SJSA1 (cell line): Measurements from ENCODE around the gene CHST8. TPM values are rescaled to one million over a fixed set of nuclear protein-coding genes. Genes with fewer than 3 reads are reported as not detected.
A peak's percentile ranks its signal among the peaks of the same experiment; 100 is the strongest.
"Not testable (repeated sequence)": the region's sequence is repeated elsewhere in the genome, so short reads cannot be mapped to it uniquely, and the experiment has no call there.

Experiments
- DNase-seq, 2 experiments: peaks; one replicate each; pipeline ENCODE4 v3.0.0-alpha.2; 2015 to 2020; ENCODE audit warnings: low spot score in 2 of 2, low read depth in 1 of 2
- H3K27ac ChIP-seq: fragments of 250-450 bp; sonication (Bioruptor Pico); 2 replicates; pipeline ENCODE4 v1.5.1; 2020; ENCODE audit warnings: mild to moderate bottlenecking, moderate library complexity
- H3K27me3 ChIP-seq: fragments of 250-450 bp; sonication (Bioruptor Pico); replicated peaks from 2 replicates; pipeline ENCODE4 v1.5.1; 2020; ENCODE audit warnings: mild to moderate bottlenecking, moderate library complexity
- H3K36me3 ChIP-seq: fragments of 250-450 bp; sonication (Bioruptor Pico); 2 replicates; pipeline ENCODE4 v1.5.1; 2020; ENCODE audit warnings: mild to moderate bottlenecking
- H3K4me1 ChIP-seq: fragments of 250-450 bp; sonication (Bioruptor Pico); replicated peaks from 2 replicates; pipeline ENCODE4 v1.6.1; 2021; ENCODE audit warnings: mild to moderate bottlenecking
- H3K4me3 ChIP-seq: fragments of 250-450 bp; sonication (Bioruptor Pico); 2 replicates; pipeline ENCODE4 v1.5.1; 2020; ENCODE audit warnings: mild to moderate bottlenecking
- H3K9me3 ChIP-seq: fragments of 250-450 bp; sonication (Bioruptor Pico); replicated peaks from 2 replicates; pipeline ENCODE4 v1.5.1; 2020; ENCODE audit warnings: mild to moderate bottlenecking
- total RNA-seq: library from RNA; depleted of rRNA; stranded (reverse); fragments of >200 nt; shearing (Covaris generic); gene quantifications from 2 replicates; pipeline ENCODE4 v1.2.3, GENCODE V29; 2014

CHST8 gene
- total RNA-seq, 1 experiment from 2014 or later = not detected

DNA sequence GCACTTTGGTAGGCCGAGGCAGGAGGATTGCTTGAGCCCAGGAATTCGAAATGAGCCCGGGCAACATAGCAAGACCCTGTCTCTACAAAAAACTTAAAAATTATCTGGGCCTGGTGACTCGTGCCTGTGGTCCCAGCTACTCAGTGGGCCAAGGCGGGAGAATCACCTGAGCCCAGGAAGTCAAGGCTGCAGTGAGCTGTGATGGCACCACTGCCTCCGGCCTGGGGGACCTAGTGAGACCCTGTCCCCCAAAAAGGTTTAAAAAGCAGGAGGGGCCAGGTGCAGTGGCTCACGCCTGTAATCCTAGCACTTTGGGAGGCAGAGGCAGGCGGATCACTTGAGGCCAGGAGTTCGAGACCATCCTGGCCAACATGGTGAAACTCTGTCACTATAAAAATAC lies 41.6 kb downstream of the CHST8 start:
- not testable (repeated sequence) for H3K9me3 ChIP-seq, H3K27ac ChIP-seq

DNA sequence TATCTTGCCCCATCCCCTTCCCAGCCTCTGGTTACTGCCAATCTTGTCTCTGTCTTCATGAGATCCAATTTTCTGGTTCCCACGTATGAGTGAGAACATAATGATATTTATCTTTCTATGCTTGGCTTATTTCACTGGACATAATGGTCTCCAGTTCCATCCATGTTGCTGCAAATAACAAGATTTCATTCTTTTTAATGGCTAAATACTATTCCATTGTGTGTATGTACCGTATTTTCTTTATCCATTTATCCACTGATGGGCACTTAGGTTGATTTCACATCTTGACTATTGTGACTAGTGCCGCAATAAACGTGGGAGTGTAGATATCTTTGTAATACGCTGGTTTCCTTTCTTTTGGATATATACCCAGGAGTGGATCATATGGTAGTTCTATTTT lies 43.0 kb downstream of the CHST8 start:
- no peaks in the 10 kb centered on the region for H3K9me3 ChIP-seq
- H3K4me1 ChIP-seq = no peaks in the 10 kb centered on the region
- H3K27ac ChIP-seq = no peak overlapping the region
- H3K36me3 ChIP-seq = no peaks in the 10 kb centered on the region
- H3K27me3 ChIP-seq = peaks cover 13% of the 10 kb centered on the region
- DNase-seq = no peak
- no peak overlapping the region for H3K4me3 ChIP-seq

More for the DNA sequence above, 41.6 kb downstream of the CHST8 start:
- H3K4me1 ChIP-seq, H3K27me3 ChIP-seq, H3K4me3 ChIP-seq, H3K36me3 ChIP-seq: not testable (repeated sequence)
- DNase-seq = peak in 1 of 2 experiments; percentile 19

GRCh38 chr19:33665776-33666595 lies 44.2 kb downstream of the CHST8 start:
- Histone ChIP-seq H3K9me3 (no peaks in the 10 kb centered on the region), H3K27me3 (peaks cover 21% of the 10 kb centered on the region), H3K4me3 (no peak overlapping the region), H3K36me3 (no peaks in the 10 kb centered on the region), H3K4me1 (no peaks in the 10 kb centered on the region), H3K27ac (no peak overlapping the region)
- peak in 1 of 2 experiments; percentile 28 for DNase-seq

GRCh38 chr19:33667141-33667650 lies 45.4 kb downstream of the CHST8 start:
- Histone ChIP-seq H3K27me3 (peaks cover 24% of the 10 kb centered on the region), H3K4me1 (no peaks in the 10 kb centered on the region), H3K27ac (no peak overlapping the region), H3K9me3 (no peaks in the 10 kb centered on the region), H3K4me3 (no peak overlapping the region), H3K36me3 (no peaks in the 10 kb centered on the region)
- DNase-seq = peak in 1 of 2 experiments; percentile 26

GRCh38 chr19:33667881-33668280 lies 46.1 kb downstream of the CHST8 start:
- Histone ChIP-seq H3K27me3 (peaks cover 25% of the 10 kb centered on the region), H3K36me3 (no peaks in the 10 kb centered on the region), H3K27ac (no peak overlapping the region), H3K4me1 (no peaks in the 10 kb centered on the region), H3K9me3 (no peaks in the 10 kb centered on the region), H3K4me3 (no peak overlapping the region)
- DNase-seq = peak in 1 of 2 experiments; percentile 16

DNA sequence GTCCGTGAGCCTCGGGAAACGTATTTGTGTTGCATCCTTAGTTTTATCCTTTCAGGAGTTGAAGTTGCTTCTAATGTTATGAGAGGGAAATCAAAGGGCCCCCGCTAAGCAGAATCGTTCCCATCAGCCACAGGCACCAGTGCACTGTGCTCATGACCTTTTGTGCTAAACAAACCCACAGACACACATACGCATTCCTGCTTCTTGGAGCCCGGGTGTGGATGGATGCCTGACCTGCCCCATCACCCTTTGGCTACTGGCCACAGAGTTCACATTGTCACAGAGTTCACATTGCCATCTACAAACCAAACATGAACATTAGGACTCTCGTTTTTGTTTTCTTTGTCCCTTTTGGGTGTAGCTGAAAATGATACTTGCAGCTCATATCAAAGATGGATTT lies 47.2 kb downstream of the CHST8 start:
- Histone ChIP-seq H3K4me3 (no peak overlapping the region), H3K27ac (no peak overlapping the region), H3K9me3 (no peaks in the 10 kb centered on the region), H3K4me1 (no peaks in the 10 kb centered on the region), H3K36me3 (no peaks in the 10 kb centered on the region), H3K27me3 (peaks cover 30% of the 10 kb centered on the region)
- DNase-seq = no peak

DNA sequence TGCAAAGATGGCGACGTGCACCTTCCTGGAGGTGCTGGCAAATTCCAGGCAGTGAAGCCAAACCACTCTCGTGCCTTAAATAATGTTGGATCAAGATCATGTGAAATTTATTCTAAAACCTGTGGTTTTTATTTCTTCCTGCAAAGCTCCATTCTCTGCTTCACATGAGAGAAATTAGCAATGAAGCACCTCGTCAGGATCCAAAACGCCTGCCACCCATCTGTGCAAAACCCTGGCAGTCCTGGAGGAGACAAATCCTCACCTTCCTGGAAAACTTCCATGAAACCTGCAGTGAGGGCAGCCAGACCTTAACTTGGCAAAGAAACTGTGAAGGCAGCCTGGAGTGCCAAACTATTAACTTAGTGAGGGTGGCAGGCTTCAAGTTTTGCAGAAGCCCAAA lies 47.6 kb downstream of the CHST8 start:
- H3K4me3 ChIP-seq = no peak overlapping the region
- no peak for DNase-seq
- H3K27me3 ChIP-seq = peaks cover 30% of the 10 kb centered on the region
- no peaks in the 10 kb centered on the region for H3K36me3 ChIP-seq
- no peaks in the 10 kb centered on the region for H3K4me1 ChIP-seq
- no peak overlapping the region for H3K27ac ChIP-seq
- no peaks in the 10 kb centered on the region for H3K9me3 ChIP-seq

- Histone ChIP-seq H3K27ac (no peak overlapping the region), H3K9me3 (no peaks in the 10 kb centered on the region), H3K4me1 (no peaks in the 10 kb centered on the region), H3K4me3 (no peak overlapping the region), H3K27me3 (peaks cover 33% of the 10 kb centered on the region), H3K36me3 (no peaks in the 10 kb centered on the region)
- DNase-seq = no peak
Measured at GRCh38 chr19:33670398-33670797, 48.6 kb downstream of the CHST8 start.

- no peaks in the 10 kb centered on the region for H3K9me3 ChIP-seq
- H3K4me3 ChIP-seq = no peak overlapping the region
- H3K27ac ChIP-seq = no peak overlapping the region
- H3K36me3 ChIP-seq = no peaks in the 10 kb centered on the region
- peaks cover 33% of the 10 kb centered on the region for H3K27me3 ChIP-seq
- no peaks in the 10 kb centered on the region for H3K4me1 ChIP-seq
- DNase-seq = no peak
Measured at GRCh38 chr19:33671211-33671610, 49.5 kb downstream of the CHST8 start.

DNA sequence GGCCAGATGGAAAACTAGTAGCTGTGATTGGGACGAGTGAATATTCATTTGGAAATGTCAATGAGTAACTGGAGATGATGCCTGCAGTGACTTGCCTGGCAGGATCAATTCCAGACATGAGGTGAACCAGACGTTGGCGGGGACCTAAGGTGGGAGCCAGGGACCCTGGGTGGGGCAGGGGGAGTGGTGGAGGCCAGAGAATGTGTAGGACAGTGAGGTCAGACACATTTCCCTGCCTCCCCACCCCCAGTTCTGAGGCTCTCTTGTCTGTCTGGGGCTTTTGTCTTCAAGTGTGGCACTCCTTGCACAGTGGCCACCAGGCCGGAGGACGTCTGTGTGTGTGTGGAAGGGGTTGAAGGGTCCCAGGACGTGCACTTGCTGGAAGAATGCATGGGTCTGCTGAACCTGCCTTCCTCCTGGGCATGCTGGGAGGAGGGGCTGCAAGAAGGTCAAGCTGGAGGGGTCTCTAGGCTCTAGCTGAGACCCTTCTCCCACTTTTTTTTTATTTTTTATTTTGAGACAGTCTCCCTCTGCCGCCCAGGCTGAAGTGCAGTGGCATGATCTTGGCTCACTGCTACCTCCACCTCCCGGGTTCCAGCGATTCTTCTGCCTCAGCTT lies 51.6 kb downstream of the CHST8 start:
- Histone ChIP-seq H3K27ac (no peak overlapping the region), H3K27me3 (peaks cover 33% of the 10 kb centered on the region), H3K4me3 (no peak overlapping the region), H3K36me3 (no peaks in the 10 kb centered on the region), H3K9me3 (no peaks in the 10 kb centered on the region), H3K4me1 (no peaks in the 10 kb centered on the region)
- no peak for DNase-seq

DNA sequence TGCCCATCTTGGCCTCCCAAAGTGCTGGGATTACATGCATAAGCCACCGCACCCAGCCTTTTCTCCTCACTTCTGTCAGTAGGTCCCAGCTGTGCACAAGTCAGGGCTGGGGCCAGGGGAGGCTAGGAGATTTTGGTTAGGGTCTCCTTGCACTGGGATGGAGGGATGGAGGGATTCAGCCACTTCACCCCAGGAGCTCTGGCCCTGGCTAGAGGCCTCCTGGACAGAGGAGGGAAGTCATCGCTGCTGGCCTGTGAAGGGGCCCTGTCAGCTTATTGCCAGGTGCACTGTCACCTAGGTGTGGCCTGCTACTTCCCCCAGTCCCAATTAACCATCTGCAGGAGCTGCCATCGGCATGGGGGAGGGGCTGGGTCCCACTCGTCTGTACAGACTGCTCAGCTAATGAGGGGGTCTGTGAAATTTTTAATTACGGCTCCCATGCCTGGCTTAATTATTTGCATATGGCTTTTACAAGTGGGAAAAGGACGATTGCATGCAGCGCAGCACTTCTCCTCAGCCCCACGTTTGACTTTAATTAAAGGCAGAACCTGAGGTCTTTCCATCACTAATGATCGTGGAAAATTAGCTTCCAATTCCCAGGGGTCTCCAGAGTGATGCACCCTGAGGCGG lies 52.4 kb downstream of the CHST8 start:
- Histone ChIP-seq H3K4me3 (no peak overlapping the region), H3K4me1 (no peaks in the 10 kb centered on the region), H3K36me3 (no peaks in the 10 kb centered on the region), H3K27me3 (peaks cover 28% of the 10 kb centered on the region), H3K27ac (no peak overlapping the region), H3K9me3 (no peaks in the 10 kb centered on the region)
- DNase-seq = no peak

GRCh38 chr19:33674626-33675367 lies 53.0 kb downstream of the CHST8 start:
- no peaks in the 10 kb centered on the region for H3K4me1 ChIP-seq
- H3K4me3 ChIP-seq = no peak overlapping the region
- no peaks in the 10 kb centered on the region for H3K36me3 ChIP-seq
- peaks cover 25% of the 10 kb centered on the region for H3K27me3 ChIP-seq
- no peak for DNase-seq
- H3K9me3 ChIP-seq = no peaks in the 10 kb centered on the region
- no peak overlapping the region for H3K27ac ChIP-seq

GRCh38 chr19:33675501-33676124 lies 53.9 kb downstream of the CHST8 start:
- no peaks in the 10 kb centered on the region for H3K9me3 ChIP-seq
- DNase-seq = no peak
- peaks cover 24% of the 10 kb centered on the region for H3K27me3 ChIP-seq
- no peak overlapping the region for H3K27ac ChIP-seq
- H3K4me3 ChIP-seq = no peak overlapping the region
- no peaks in the 10 kb centered on the region for H3K36me3 ChIP-seq
- H3K4me1 ChIP-seq = no peaks in the 10 kb centered on the region
